ENCODE measurements around the gene THUMPD1.
A peak's percentile ranks its signal among the peaks of the same experiment; 100 is the strongest.
"Not testable (repeated sequence)": the region's sequence is repeated elsewhere in the genome, so short reads cannot be mapped to it uniquely, and the experiment has no call there.

THUMPD1 gene

GRCh38 chr16:20747030-20747816 is 5.6 kb upstream of the THUMPD1 start:
- peak; percentile 98 for DNase-seq

GRCh38 chr16:20746461-20746860 is 4.8 kb upstream of the THUMPD1 start:
- no peak for DNase-seq

- DNase-seq = peak; percentile 96
Observed at GRCh38 chr16:20744922-20745440, 3.4 kb upstream of the THUMPD1 start.

GRCh38 chr16:20743591-20743990 is 2.0 kb upstream of the THUMPD1 start:
- no peak for DNase-seq

- DNase-seq = peak; percentile 93
Observed at GRCh38 chr16:20740901-20741521, 607 bp downstream of the THUMPD1 start.

GRCh38 chr16:20740007-20740883 is 1.4 kb downstream of the THUMPD1 start:
- DNase-seq = peak; percentile 77

- DNase-seq = peak; percentile 54
Observed at GRCh38 chr16:20735490-20735889, 6.1 kb downstream of the THUMPD1 start.

GRCh38 chr16:20734782-20735181 is 6.8 kb downstream of the THUMPD1 start:
- DNase-seq = peak; percentile 38

- DNase-seq = no peak
Observed at GRCh38 chr16:20734056-20734455, 7.6 kb downstream of the THUMPD1 start.

GRCh38 chr16:20729141-20729540 is 12.5 kb downstream of the THUMPD1 start:
- DNase-seq = no peak

- no peak for DNase-seq
Observed at GRCh38 chr16:20727181-20727580, 14.4 kb downstream of the THUMPD1 start.

GRCh38 chr16:20726661-20727060 is 15.0 kb downstream of the THUMPD1 start:
- no peak for DNase-seq

- DNase-seq = no peak
Observed at GRCh38 chr16:20720251-20720650, 21.4 kb downstream of the THUMPD1 start.

GRCh38 chr16:20717718-20718117 is 23.9 kb downstream of the THUMPD1 start:
- not testable (repeated sequence) for DNase-seq

- no peak for DNase-seq
Observed at GRCh38 chr16:20711277-20711911, 30.2 kb downstream of the THUMPD1 start.

GRCh38 chr16:20708129-20708528 is 33.5 kb downstream of the THUMPD1 start:
- DNase-seq = peak; percentile 25

- no peak for DNase-seq
Observed at GRCh38 chr16:20707461-20707860, 34.2 kb downstream of the THUMPD1 start.

- DNase-seq = not testable (repeated sequence)
Observed at GRCh38 chr16:20705972-20706371, 35.6 kb downstream of the THUMPD1 start.

- DNase-seq = no peak
Observed at GRCh38 chr16:20704281-20704680, 37.3 kb downstream of the THUMPD1 start.

GRCh38 chr16:20701692-20702091 is 39.9 kb downstream of the THUMPD1 start:
- DNase-seq = not testable (repeated sequence)

- DNase-seq = no peak
Observed at GRCh38 chr16:20696618-20697017, 45.0 kb downstream of the THUMPD1 start.

GRCh38 chr16:20695024-20695423 is 46.6 kb downstream of the THUMPD1 start:
- DNase-seq = no peak

- peak; percentile 48 for DNase-seq
Observed at GRCh38 chr16:20694096-20694495, 47.5 kb downstream of the THUMPD1 start.

Data from OCI-M1 (cell line).